Measurements from ENCODE around the gene ENPP3.

Gene ENPP3

GRCh38 chr6:131762984-131763383 is 125.9 kb downstream of the ENPP3 start:
- ChIA-PET CTCF (interaction anchor here (0.6 to 1.7 kb wide), 3 partner anchors 30 to 152 kb away, joined by 3 to 7 read pairs (median 3); no protein-coding TSS in a partner anchor), POLR2A (no interaction called here)
- Histone ChIP-seq H3K4me3 (ENCODE audit: low read depth, low read length) (no peak overlapping the region), H3K27ac (ENCODE audit: extremely low read depth, low read depth, low read length) (no peak overlapping the region), H3K9me3 (ENCODE audit: control insufficient read depth, insufficient read depth, low read depth, low read length) (no peaks in the 10 kb centered on the region), H3K36me3 (ENCODE audit: control insufficient read depth in 2 of 2, insufficient read depth in 1 of 2, low read length in 2 of 2) (no peaks in the 10 kb centered on the region), H3K4me1 (ENCODE audit: control insufficient read depth, insufficient read depth, low read length) (0 out of 2 replicates have a peak, but pooled peaks cover 5% of the 10 kb centered on the region)
- TF ChIP-seq ZNF707 (tag by site-specific recombination; IDR thresholded peaks at IDR 0.05) (no peak), ZNF747 (tag by site-specific recombination; IDR thresholded peaks at IDR 0.05) (no peak), ZNF335 (tag by site-specific recombination; conservative IDR thresholded peaks at IDR 0.05) (no peak), ZNF48 (tag by site-specific recombination; IDR thresholded peaks at IDR 0.05) (no peak), KLF8 (tag by site-specific recombination; IDR thresholded peaks at IDR 0.05) (no peak), ZNF280D (tag by site-specific recombination; IDR thresholded peaks at IDR 0.05) (no peak), ZNF404 (tag by site-specific recombination; IDR thresholded peaks at IDR 0.05) (no peak), ZNF791 (tag by site-specific recombination; IDR thresholded peaks at IDR 0.05) (no peak)
- TF ChIP-seq, protein P1, sequence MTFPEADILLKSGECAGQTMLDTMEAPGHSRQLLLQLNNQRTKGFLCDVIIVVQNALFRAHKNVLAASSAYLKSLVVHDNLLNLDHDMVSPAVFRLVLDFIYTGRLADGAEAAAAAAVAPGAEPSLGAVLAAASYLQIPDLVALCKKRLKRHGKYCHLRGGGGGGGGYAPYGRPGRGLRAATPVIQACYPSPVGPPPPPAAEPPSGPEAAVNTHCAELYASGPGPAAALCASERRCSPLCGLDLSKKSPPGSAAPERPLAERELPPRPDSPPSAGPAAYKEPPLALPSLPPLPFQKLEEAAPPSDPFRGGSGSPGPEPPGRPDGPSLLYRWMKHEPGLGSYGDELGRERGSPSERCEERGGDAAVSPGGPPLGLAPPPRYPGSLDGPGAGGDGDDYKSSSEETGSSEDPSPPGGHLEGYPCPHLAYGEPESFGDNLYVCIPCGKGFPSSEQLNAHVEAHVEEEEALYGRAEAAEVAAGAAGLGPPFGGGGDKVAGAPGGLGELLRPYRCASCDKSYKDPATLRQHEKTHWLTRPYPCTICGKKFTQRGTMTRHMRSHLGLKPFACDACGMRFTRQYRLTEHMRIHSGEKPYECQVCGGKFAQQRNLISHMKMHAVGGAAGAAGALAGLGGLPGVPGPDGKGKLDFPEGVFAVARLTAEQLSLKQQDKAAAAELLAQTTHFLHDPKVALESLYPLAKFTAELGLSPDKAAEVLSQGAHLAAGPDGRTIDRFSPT (tag by site-specific recombination; IDR thresholded peaks at IDR 0.05): no peak

GRCh38 chr6:131763749-131764148 is 126.6 kb downstream of the ENPP3 start:
- Histone ChIP-seq H3K9me3 (ENCODE audit: control insufficient read depth, insufficient read depth, low read depth, low read length) (no peaks in the 10 kb centered on the region), H3K27ac (ENCODE audit: extremely low read depth, low read depth, low read length) (no peak overlapping the region), H3K36me3 (ENCODE audit: control insufficient read depth in 2 of 2, insufficient read depth in 1 of 2, low read length in 2 of 2) (no peaks in the 10 kb centered on the region), H3K4me1 (ENCODE audit: control insufficient read depth, insufficient read depth, low read length) (0 out of 2 replicates have a peak, but pooled peaks cover 5% of the 10 kb centered on the region), H3K4me3 (ENCODE audit: low read depth, low read length) (no peak overlapping the region)
- ChIA-PET CTCF (interaction anchor here (1.0 to 1.7 kb wide), 2 partner anchors 29 to 151 kb away, joined by 3 to 7 read pairs; no protein-coding TSS in a partner anchor), POLR2A (no interaction called here)
- TF ChIP-seq ZNF629 (tag by site-specific recombination; IDR thresholded peaks at IDR 0.05) (no peak), WT1 (tag by site-specific recombination; IDR thresholded peaks at IDR 0.05) (no peak), ZNF184 (tag by site-specific recombination; IDR thresholded peaks at IDR 0.05) (no peak), ZNF639 (tag by site-specific recombination; IDR thresholded peaks at IDR 0.05) (no peak), ZNF776 (tag by site-specific recombination; IDR thresholded peaks at IDR 0.05; ENCODE audit: borderline replicate concordance) (no peak), ZNF174 (tag by site-specific recombination; IDR thresholded peaks at IDR 0.05) (no peak), ZNF610 (tag by site-specific recombination; IDR thresholded peaks at IDR 0.05; ENCODE audit: borderline replicate concordance) (no peak), ZNF707 (tag by site-specific recombination; IDR thresholded peaks at IDR 0.05) (no peak), ZNF133 (tag by site-specific recombination; IDR thresholded peaks at IDR 0.05) (no peak), ZNF132 (tag by site-specific recombination; IDR thresholded peaks at IDR 0.05; ENCODE audit: borderline replicate concordance) (no peak), KLF7 (tag by site-specific recombination; IDR thresholded peaks at IDR 0.05; ENCODE audit: borderline replicate concordance) (no peak), ZNF10 (tag by site-specific recombination; IDR thresholded peaks at IDR 0.05) (no peak), ZNF623 (tag by site-specific recombination; IDR thresholded peaks at IDR 0.05) (no peak), ZNF692 (tag by site-specific recombination; IDR thresholded peaks at IDR 0.05) (no peak)
- TF ChIP-seq, protein P2, sequence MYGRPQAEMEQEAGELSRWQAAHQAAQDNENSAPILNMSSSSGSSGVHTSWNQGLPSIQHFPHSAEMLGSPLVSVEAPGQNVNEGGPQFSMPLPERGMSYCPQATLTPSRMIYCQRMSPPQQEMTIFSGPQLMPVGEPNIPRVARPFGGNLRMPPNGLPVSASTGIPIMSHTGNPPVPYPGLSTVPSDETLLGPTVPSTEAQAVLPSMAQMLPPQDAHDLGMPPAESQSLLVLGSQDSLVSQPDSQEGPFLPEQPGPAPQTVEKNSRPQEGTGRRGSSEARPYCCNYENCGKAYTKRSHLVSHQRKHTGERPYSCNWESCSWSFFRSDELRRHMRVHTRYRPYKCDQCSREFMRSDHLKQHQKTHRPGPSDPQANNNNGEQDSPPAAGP (tag by site-specific recombination; IDR thresholded peaks at IDR 0.05): no peak
- TF ChIP-seq, protein P3, sequence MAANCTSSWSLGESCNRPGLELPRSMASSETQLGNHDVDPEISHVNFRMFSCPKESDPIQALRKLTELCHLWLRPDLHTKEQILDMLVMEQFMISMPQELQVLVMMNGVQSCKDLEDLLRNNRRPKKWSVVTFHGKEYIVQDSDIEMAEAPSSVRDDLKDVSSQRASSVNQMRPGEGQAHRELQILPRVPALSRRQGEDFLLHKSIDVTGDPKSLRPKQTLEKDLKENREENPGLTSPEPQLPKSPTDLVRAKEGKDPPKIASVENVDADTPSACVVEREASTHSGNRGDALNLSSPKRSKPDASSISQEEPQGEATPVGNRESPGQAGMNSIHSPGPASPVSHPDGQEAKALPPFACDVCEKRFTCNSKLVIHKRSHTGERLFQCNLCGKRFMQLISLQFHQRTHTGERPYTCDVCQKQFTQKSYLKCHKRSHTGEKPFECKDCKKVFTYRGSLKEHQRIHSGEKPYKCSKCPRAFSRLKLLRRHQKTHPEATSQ (tag by site-specific recombination; IDR thresholded peaks at IDR 0.05): no peak
